Measurements from ENCODE around the gene ABLIM1. TPM values are rescaled to one million over a fixed set of nuclear protein-coding genes. Genes with fewer than 3 reads are reported as not detected.

The ABLIM1 gene
- total RNA-seq, 1 experiment from 2014 or later: 62.1 TPM

DNA sequence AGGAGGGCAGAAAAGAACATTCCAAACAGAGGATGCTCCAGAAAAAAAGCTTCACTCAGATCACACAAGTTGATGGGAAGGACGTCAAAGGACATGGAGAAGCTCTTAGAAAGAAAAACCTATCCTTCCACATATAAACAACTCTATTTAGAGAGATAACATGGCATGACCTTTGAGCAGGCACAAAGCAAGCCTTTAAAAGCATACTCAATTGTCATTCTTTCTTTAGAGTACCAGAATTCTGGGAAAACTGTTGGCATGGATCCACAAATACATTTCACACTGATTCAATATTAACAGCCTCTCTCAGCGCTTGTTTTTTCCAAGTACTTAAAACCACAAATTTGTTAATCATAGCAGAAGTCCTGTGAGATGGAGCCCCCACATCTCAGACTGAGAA, 7.3 kb upstream of the ABLIM1 start:
- ATAC-seq (no peak), DNase-seq (ENCODE audit: low spot score) (no peak)
- POLR2A ChIA-PET: no interaction called here
- Mint-ChIP-seq H3K27me3 (ENCODE audit: low read depth) (no peaks in the 10 kb centered on the region), H3K27ac (no peak overlapping the region), H3K36me3 (0 out of 2 replicates have a peak, but pooled peaks cover 7% of the 10 kb centered on the region), H3K9me3 (peaks cover 14% of the 10 kb centered on the region), H3K4me3 (no peak overlapping the region), H3K4me1 (peaks cover 20% of the 10 kb centered on the region)
- TF ChIP-seq ERG (CRISPR knock-in tag; IDR thresholded peaks at IDR 0.05) (no peak), MXD4 (CRISPR knock-in tag; IDR thresholded peaks at IDR 0.05; ENCODE audit: borderline replicate concordance) (no peak), SOX15 (CRISPR knock-in tag; IDR thresholded peaks at IDR 0.05) (no peak), ETV6 (CRISPR knock-in tag; IDR thresholded peaks at IDR 0.05) (no peak), SMAD4 (CRISPR knock-in tag; IDR thresholded peaks at IDR 0.05) (no peak), NR3C1 (CRISPR knock-in tag; conservative IDR thresholded peaks at IDR 0.05; ENCODE audit: low read depth) (no peak), NR1H2 (CRISPR knock-in tag; IDR thresholded peaks at IDR 0.05) (no peak), ZBTB43 (CRISPR knock-in tag; IDR thresholded peaks at IDR 0.05) (no peak)
- TF ChIP-seq, protein P1, sequence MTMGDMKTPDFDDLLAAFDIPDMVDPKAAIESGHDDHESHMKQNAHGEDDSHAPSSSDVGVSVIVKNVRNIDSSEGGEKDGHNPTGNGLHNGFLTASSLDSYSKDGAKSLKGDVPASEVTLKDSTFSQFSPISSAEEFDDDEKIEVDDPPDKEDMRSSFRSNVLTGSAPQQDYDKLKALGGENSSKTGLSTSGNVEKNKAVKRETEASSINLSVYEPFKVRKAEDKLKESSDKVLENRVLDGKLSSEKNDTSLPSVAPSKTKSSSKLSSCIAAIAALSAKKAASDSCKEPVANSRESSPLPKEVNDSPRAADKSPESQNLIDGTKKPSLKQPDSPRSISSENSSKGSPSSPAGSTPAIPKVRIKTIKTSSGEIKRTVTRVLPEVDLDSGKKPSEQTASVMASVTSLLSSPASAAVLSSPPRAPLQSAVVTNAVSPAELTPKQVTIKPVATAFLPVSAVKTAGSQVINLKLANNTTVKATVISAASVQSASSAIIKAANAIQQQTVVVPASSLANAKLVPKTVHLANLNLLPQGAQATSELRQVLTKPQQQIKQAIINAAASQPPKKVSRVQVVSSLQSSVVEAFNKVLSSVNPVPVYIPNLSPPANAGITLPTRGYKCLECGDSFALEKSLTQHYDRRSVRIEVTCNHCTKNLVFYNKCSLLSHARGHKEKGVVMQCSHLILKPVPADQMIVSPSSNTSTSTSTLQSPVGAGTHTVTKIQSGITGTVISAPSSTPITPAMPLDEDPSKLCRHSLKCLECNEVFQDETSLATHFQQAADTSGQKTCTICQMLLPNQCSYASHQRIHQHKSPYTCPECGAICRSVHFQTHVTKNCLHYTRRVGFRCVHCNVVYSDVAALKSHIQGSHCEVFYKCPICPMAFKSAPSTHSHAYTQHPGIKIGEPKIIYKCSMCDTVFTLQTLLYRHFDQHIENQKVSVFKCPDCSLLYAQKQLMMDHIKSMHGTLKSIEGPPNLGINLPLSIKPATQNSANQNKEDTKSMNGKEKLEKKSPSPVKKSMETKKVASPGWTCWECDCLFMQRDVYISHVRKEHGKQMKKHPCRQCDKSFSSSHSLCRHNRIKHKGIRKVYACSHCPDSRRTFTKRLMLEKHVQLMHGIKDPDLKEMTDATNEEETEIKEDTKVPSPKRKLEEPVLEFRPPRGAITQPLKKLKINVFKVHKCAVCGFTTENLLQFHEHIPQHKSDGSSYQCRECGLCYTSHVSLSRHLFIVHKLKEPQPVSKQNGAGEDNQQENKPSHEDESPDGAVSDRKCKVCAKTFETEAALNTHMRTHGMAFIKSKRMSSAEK (CRISPR knock-in tag; IDR thresholded peaks at IDR 0.05; ENCODE audit: borderline replicate concordance): no peak
- CTCF ChIA-PET: interaction anchor here (2.0 kb wide), 1 partner anchor 29 kb away, joined by 5 read pairs; no protein-coding TSS in a partner anchor

DNA sequence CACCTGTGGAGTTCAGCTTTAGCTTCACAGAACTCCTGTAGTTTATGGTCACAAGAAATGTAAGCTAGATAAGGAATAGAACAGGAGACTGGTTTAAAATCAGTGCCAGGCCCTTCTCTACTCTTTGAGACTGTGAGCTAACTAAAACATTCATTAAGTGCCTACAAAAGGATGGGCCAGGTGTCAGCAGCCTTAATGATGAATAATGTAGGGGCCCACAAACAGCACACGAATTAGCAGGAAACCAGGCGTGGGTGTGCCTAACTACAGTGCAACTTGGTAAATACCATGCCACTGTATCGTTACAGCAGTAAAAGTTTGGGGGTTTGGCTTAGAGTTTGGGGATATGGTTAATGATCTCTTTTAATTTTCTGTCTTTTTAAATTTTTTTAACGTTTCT, 6.1 kb upstream of the ABLIM1 start:
- Mint-ChIP-seq H3K4me3 (no peak overlapping the region), H3K4me1 (peaks cover 25% of the 10 kb centered on the region), H3K36me3 (0 out of 2 replicates have a peak, but pooled peaks cover 7% of the 10 kb centered on the region), H3K9me3 (peaks cover 14% of the 10 kb centered on the region), H3K27me3 (ENCODE audit: low read depth) (no peaks in the 10 kb centered on the region), H3K27ac (no peak overlapping the region)
- peak; percentile 42 for ATAC-seq
- TF ChIP-seq GRHL2 (CRISPR knock-in tag; IDR thresholded peaks at IDR 0.05; ENCODE audit: insufficient replicate concordance, severe bottlenecking) (no peak), AFF4 (CRISPR knock-in tag; IDR thresholded peaks at IDR 0.05; ENCODE audit: borderline replicate concordance) (no peak)
- CTCF ChIA-PET: interaction anchor here (0.7 to 2.0 kb wide), 3 partner anchors 11 to 193 kb away, joined by 3 to 5 read pairs (median 4); no protein-coding TSS in a partner anchor
- POLR2A ChIA-PET: interaction anchor here (0.6 kb wide), 1 partner anchor 30 kb away, joined by 3 read pairs; no protein-coding TSS in a partner anchor
- DNase-seq (ENCODE audit: low spot score): no peak
